Trophoblast cell (in vitro differentiated cells and primary cell): ENCODE data around the gene TOM1L2.

Source experiments
- DNase-seq, 2 donors: peaks; one replicate each; pipeline ENCODE4 v3.0.0-alpha.2; 2016
- H2AFZ ChIP-seq: 2 replicates; pipeline ENCODE4 v1.6.1; 2013; ENCODE audit warnings: low read length, moderate library complexity, mild to moderate bottlenecking; ENCODE audit not compliant: insufficient read depth, poor library complexity
- H2AK5ac ChIP-seq: 2 replicates; pipeline ENCODE4 v1.6.1; 2013; ENCODE audit warnings: mild to moderate bottlenecking, low read length
- H2BK120ac ChIP-seq: 2 replicates; pipeline ENCODE4 v1.6.1; 2013; ENCODE audit warnings: low read length, mild to moderate bottlenecking, moderate library complexity; ENCODE audit not compliant: insufficient read depth, poor library complexity
- H2BK12ac ChIP-seq: 2 replicates; pipeline ENCODE4 v1.6.1; 2013; ENCODE audit warnings: mild to moderate bottlenecking, low read length, moderate library complexity
- H2BK5ac ChIP-seq: 2 replicates; pipeline ENCODE4 v1.6.1; 2013; ENCODE audit warnings: low read length, low read depth, moderate library complexity, mild to moderate bottlenecking; ENCODE audit not compliant: poor library complexity
- H3K14ac ChIP-seq: 2 replicates; pipeline ENCODE4 v1.6.1; 2013; ENCODE audit warnings: mild to moderate bottlenecking, low read length
- H3K18ac ChIP-seq: 2 replicates; pipeline ENCODE4 v1.6.1; 2013; ENCODE audit warnings: mild to moderate bottlenecking, low read length
- H3K23ac ChIP-seq: 2 replicates; pipeline ENCODE4 v1.6.1; 2013; ENCODE audit warnings: low read length
- H3K27ac ChIP-seq: 2 replicates; pipeline ENCODE4 v1.5.1; 2013; ENCODE audit warnings: low read depth, mild to moderate bottlenecking, inconsistent platforms, low read length, moderate library complexity
- H3K27me3 ChIP-seq: 2 replicates; pipeline ENCODE4 v1.6.1; 2013; ENCODE audit warnings: inconsistent platforms, mild to moderate bottlenecking, low read length, moderate library complexity; ENCODE audit not compliant: insufficient read depth
- H3K36me3 ChIP-seq, 2 experiments: 1 replicate in 1 of 2; 2 replicates in 1 of 2; pipeline ENCODE4 v1.6.1; 2013; ENCODE audit warnings: low read length in 2 of 2, mild to moderate bottlenecking in 2 of 2, moderate library complexity in 1 of 2; ENCODE audit not compliant: insufficient read depth in 2 of 2, control insufficient read depth in 1 of 2
- H3K4ac ChIP-seq: 2 replicates; pipeline ENCODE4 v1.6.1; 2013; ENCODE audit warnings: low read depth, mild to moderate bottlenecking, low read length, moderate library complexity
- H3K4me1 ChIP-seq, 2 experiments: 1 replicate in 1 of 2; 2 replicates in 1 of 2; pipeline ENCODE4 v1.6.1; 2013; ENCODE audit warnings: low read length in 2 of 2, mild to moderate bottlenecking in 2 of 2, moderate library complexity in 1 of 2; ENCODE audit not compliant: insufficient read depth in 2 of 2, control insufficient read depth in 1 of 2
- H3K4me2 ChIP-seq: 2 replicates; pipeline ENCODE4 v1.6.1; 2013; ENCODE audit warnings: inconsistent platforms, mild to moderate bottlenecking, low read length, moderate library complexity
- H3K4me3 ChIP-seq: 2 replicates; pipeline ENCODE4 v1.5.1; 2013; ENCODE audit warnings: mild to moderate bottlenecking, low read depth, low read length, inconsistent platforms
- H3K79me1 ChIP-seq: one replicate; pipeline ENCODE4 v1.6.1; 2013; ENCODE audit warnings: low read length
- H3K79me2 ChIP-seq: 2 replicates; pipeline ENCODE4 v1.6.1; 2013; ENCODE audit warnings: low read length, mild to moderate bottlenecking; ENCODE audit not compliant: control insufficient read depth, insufficient read depth, poor library complexity
- H3K9ac ChIP-seq: 2 replicates; pipeline ENCODE4 v1.6.1; 2013; ENCODE audit warnings: mild to moderate bottlenecking, low read length
- H3K9me3 ChIP-seq: 2 replicates; pipeline ENCODE4 v1.6.1; 2013; ENCODE audit warnings: low read depth, mild to moderate bottlenecking, control low read depth, inconsistent platforms, low read length; ENCODE audit not compliant: insufficient read depth
- H4K12ac ChIP-seq: 2 replicates; pipeline ENCODE4 v1.6.1; 2013; ENCODE audit warnings: low read depth, mild to moderate bottlenecking, low read length, moderate library complexity
- H4K8ac ChIP-seq: 2 replicates; pipeline ENCODE4 v1.6.1; 2013; ENCODE audit warnings: low read depth, mild to moderate bottlenecking, low read length, moderate library complexity
- H4K91ac ChIP-seq: one replicate; pipeline ENCODE4 v1.6.1; 2013; ENCODE audit warnings: low read depth, mild to moderate bottlenecking, low read length, moderate library complexity
- WGBS: extraction: QIAGEN DNeasy Blood & Tissue Kit; methylation state at CpG from one replicate; pipeline ENCODE4 v1.1.7; 2013; ENCODE audit warnings: missing lambda C conversion rate; ENCODE audit not compliant: insufficient read length, insufficient coverage; ENCODE audit errors: extremely low coverage; 5-methylcytosine and 5-hydroxymethylcytosine counted together

TOM1L2 gene

GRCh38 chr17:17886726-17887125 is 85.5 kb downstream of the TOM1L2 start:
- Histone ChIP-seq H3K36me3 (peaks cover 23 to 45% of the 10 kb centered on the region in 2 experiments), H3K4ac (no peak overlapping the region), H3K23ac (no peak overlapping the region), H4K8ac (no peak overlapping the region), H3K9ac (no peak overlapping the region), H2BK120ac (no peak overlapping the region), H2AFZ (no peak overlapping the region), H3K4me2 (no peak overlapping the region), H3K79me2 (no peaks in the 10 kb centered on the region), H4K91ac (no peak overlapping the region), H3K27ac (no peak overlapping the region), H2BK5ac (no peak overlapping the region), H2AK5ac (no peak overlapping the region), H3K79me1 (no peaks in the 10 kb centered on the region), H3K18ac (no peak overlapping the region), H3K9me3 (peaks cover 2% of the 10 kb centered on the region), H3K14ac (no peak overlapping the region), H3K4me3 (no peak overlapping the region), H2BK12ac (no peak overlapping the region), H3K27me3 (no peaks in the 10 kb centered on the region), H4K12ac (no peak overlapping the region), H3K4me1 (peaks cover 0 to 2% of the 10 kb centered on the region in 2 experiments)
- DNase-seq = no peak
- WGBS = no CpG with 5 or more reads among the region's 4 CpGs

- Histone ChIP-seq H4K8ac (no peak overlapping the region), H3K18ac (no peak overlapping the region), H2BK12ac (no peak overlapping the region), H3K4me1 (peaks cover 0 to 2% of the 10 kb centered on the region in 2 experiments), H3K4me3 (no peak overlapping the region), H4K91ac (no peak overlapping the region), H3K4ac (no peak overlapping the region), H3K27me3 (no peaks in the 10 kb centered on the region), H3K27ac (no peak overlapping the region), H2AFZ (no peak overlapping the region), H3K36me3 (peaks cover 26 to 45% of the 10 kb centered on the region in 2 experiments), H3K14ac (no peak overlapping the region), H3K79me1 (no peaks in the 10 kb centered on the region), H3K9me3 (peaks cover under 1% of the 10 kb centered on the region), H2AK5ac (no peak overlapping the region), H2BK5ac (no peak overlapping the region), H4K12ac (no peak overlapping the region), H3K4me2 (no peak overlapping the region), H3K79me2 (no peaks in the 10 kb centered on the region), H3K9ac (no peak overlapping the region), H3K23ac (no peak overlapping the region), H2BK120ac (no peak overlapping the region)
- WGBS = no CpG with 5 or more reads among the region's 6 CpGs
- DNase-seq = peak in 1 of 2 donors; percentile 15
Measured at GRCh38 chr17:17886226-17886625, 86.0 kb downstream of the TOM1L2 start.

GRCh38 chr17:17884391-17885357 is 87.5 kb downstream of the TOM1L2 start:
- H2AFZ ChIP-seq = no peak overlapping the region
- no peak overlapping the region for H2BK120ac ChIP-seq
- H3K4me3 ChIP-seq = no peak overlapping the region
- H2BK12ac ChIP-seq = no peak overlapping the region
- no peaks in the 10 kb centered on the region for H3K9me3 ChIP-seq
- no peak overlapping the region for H3K4ac ChIP-seq
- H3K18ac ChIP-seq = no peak overlapping the region
- H4K91ac ChIP-seq = no peak overlapping the region
- no peak overlapping the region for H3K23ac ChIP-seq
- no CpG with 5 or more reads among the region's 16 CpGs for WGBS
- no peak overlapping the region for H3K27ac ChIP-seq
- no peak overlapping the region for H3K9ac ChIP-seq
- no peak overlapping the region for H4K8ac ChIP-seq
- no peak overlapping the region for H2BK5ac ChIP-seq
- H3K79me1 ChIP-seq = no peaks in the 10 kb centered on the region
- H3K36me3 ChIP-seq = peaks cover 29 to 49% of the 10 kb centered on the region in 2 experiments
- DNase-seq = no peak
- H3K27me3 ChIP-seq = no peaks in the 10 kb centered on the region
- H3K79me2 ChIP-seq = no peaks in the 10 kb centered on the region
- no peak overlapping the region for H4K12ac ChIP-seq
- H2AK5ac ChIP-seq = no peak overlapping the region
- H3K4me1 ChIP-seq = peaks cover 2 to 4% of the 10 kb centered on the region in 2 experiments
- H3K4me2 ChIP-seq = no peak overlapping the region
- H3K14ac ChIP-seq = no peak overlapping the region

- Histone ChIP-seq H3K4me3 (no peak overlapping the region), H2AFZ (no peak overlapping the region), H3K4me2 (no peak overlapping the region), H2BK5ac (no peak overlapping the region), H3K27me3 (no peaks in the 10 kb centered on the region), H2BK12ac (no peak overlapping the region), H3K27ac (no peak overlapping the region), H3K79me2 (no peaks in the 10 kb centered on the region), H4K8ac (no peak overlapping the region), H3K18ac (no peak overlapping the region), H3K14ac (no peak overlapping the region), H3K4ac (no peak overlapping the region), H2BK120ac (no peak overlapping the region), H3K9me3 (no peaks in the 10 kb centered on the region), H3K9ac (no peak overlapping the region), H4K12ac (no peak overlapping the region), H3K4me1 (peaks cover 3 to 7% of the 10 kb centered on the region in 2 experiments), H4K91ac (no peak overlapping the region), H3K36me3 (peaks cover 31 to 49% of the 10 kb centered on the region in 2 experiments), H3K23ac (no peak overlapping the region), H3K79me1 (no peaks in the 10 kb centered on the region), H2AK5ac (no peak overlapping the region)
- WGBS = no CpG with 5 or more reads among the region's 3 CpGs
- no peak for DNase-seq
Measured at GRCh38 chr17:17883801-17884200, 88.4 kb downstream of the TOM1L2 start.
